ENCODE measurements around the gene GLIS2.

GRCh38 chr16:4383591-4384444 lies 68.0 kb downstream of the GLIS2 start:
- TF ChIP-seq CTCF (IDR thresholded peaks at IDR 0.05; ENCODE audit: low read depth, low read length) (no peak), EZH2phosphoT487 (IDR thresholded peaks at IDR 0.05; ENCODE audit: low read depth) (no peak)

Measured in OCI-LY3 (cell line).